ENCODE data around the gene DNER.
A peak's percentile ranks its signal among the peaks of the same experiment; 100 is the strongest.
"Not testable (repeated sequence)": the region's sequence is repeated elsewhere in the genome, so short reads cannot be mapped to it uniquely, and the experiment has no call there.

DNER gene

DNA sequence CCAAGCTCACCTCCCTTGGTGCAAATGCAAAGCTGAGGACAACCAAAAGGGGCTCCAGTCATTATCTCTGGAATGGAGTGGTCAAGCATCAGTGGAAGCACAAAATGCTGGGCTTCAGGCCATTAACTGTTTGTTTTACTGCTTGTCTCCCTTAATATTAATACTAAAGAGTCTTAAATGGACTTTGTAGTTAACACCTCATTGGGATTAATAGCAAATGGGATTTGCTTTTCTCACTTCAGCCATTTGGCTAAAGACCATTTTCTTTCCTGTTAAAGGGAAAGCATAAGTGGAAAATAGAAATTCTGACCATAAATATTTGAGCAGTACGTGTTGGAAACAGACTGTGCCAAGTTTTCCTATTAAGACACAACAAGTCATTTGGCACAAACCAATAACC, 154.4 kb downstream of the DNER start:
- no peak for DNase-seq

DNA sequence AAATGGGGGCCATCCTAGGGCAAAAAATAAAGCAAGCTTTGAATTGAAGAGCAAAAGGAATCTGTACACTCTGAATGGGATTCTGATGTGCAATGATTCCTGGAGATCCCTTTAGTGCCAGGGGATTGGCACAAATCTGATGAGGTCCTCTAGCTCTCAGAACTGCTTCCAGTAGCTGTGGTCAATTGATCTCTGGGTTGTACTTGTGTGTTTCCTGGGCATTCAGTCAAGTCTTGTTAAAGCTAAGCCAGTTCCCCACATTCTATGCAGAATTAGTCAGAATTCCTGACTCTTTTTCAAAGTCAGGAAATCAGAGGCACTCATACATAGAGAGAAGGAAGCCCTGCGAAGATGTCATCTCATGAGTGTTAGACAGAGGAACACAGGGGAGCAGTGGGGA, 161.3 kb downstream of the DNER start:
- DNase-seq: peak; percentile 18

DNA sequence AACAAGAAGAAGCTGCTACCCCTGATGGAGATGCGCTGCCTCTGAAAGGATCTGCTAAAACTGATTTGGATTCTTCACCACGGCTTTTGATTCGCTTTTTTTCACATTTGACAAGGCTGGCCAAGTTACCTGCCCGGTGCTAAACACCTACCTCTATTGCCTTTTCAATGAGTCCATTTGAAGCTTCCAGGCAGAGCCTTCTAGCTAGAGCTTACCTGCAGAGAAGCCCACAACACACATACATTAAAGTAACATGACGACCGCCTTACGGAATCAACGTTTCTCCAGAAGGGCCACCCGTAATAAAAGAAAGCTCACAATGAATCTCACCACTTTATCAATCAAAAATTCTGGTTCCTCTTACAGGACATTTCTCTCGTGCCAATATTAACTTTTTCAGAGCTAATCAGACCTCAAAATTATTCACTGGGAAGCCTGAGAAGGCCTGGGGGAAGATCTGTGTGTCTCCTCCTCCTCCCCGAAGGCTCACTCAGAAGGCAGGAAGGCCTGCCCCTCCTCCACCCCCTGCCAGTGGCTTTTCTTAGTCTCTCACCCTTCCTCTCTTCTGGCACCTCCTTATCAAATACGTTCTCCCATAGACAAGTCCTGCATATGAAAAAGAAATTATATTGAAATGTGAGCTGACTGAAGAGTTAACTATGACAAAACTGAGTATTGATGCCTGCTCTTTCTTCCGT, 171.0 kb downstream of the DNER start:
- no peak for DNase-seq

DNA sequence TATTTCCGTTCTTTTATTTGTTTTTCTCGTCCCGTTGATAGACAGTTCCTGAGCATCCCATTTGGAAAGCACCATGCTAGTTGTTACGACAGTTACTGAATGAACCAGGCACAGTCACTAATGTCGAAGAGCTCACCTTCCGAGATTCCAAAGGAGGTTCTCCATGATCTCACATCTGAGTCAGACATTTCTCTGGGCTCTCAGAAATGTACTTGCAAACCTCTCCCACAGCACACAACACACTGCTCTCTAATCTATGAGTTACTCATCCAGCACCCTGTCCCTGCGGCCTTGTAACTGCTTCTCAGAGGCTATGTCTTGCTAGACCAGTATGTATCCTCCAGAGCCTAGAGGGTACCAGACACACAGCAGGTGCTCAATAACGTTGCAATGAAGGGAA, 174.7 kb downstream of the DNER start:
- peak; percentile 50 for DNase-seq

DNA sequence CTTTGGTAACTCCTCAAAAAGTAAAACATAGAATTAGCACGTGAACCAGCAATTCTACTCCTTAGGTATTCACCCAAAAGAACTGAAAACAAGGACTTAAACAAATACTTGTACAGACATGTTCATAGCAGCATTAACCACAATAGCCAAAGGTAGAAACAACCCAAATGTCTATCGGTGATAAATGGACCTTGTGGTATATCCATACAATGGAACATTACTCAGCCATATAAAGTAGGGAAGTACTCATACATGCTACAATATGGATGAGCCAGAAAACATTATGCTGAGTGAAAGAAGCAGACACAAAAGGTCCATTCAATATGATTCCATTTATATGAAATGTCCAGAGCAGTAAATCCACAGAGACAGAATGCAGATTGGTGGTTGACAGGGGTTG, 182.8 kb downstream of the DNER start:
- DNase-seq: no peak

DNA sequence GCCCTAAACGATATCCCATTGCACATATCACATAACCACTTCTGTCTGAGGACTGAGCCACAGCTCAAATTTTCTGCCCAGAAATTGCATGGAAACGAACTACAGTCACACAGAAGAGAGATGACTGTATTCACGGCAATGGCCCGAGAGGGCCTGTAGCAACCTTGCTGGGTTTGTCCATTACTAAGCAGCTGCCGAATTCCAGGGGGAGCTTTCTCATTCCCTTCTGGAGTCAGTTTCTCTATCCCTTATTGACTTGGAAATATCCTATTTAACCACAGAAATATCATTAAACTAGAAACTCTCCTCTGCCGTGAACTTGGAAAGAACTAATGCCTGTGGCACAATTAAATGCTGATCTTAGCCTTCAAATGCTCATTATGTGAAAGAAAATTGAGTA, 183.9 kb downstream of the DNER start:
- DNase-seq: no peak

DNA sequence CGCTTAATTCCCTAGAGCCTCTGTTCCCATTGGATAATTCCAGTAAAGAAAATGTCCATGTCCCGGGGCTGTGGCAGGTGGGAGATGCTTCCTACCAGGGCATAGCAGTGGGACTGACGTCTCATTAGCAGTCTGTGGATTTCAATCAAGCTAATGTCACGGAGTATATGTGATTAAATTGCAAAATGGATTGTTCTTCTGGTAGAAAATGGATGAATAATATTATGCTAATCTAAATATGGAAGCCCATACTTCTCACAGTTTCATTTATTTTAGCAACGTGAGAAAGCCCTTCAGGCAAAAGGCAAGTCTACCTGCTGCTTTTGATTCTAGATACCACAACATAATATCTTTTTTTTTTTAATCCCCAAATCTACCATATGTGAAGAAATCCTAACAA, 185.5 kb downstream of the DNER start:
- DNase-seq: no peak

DNA sequence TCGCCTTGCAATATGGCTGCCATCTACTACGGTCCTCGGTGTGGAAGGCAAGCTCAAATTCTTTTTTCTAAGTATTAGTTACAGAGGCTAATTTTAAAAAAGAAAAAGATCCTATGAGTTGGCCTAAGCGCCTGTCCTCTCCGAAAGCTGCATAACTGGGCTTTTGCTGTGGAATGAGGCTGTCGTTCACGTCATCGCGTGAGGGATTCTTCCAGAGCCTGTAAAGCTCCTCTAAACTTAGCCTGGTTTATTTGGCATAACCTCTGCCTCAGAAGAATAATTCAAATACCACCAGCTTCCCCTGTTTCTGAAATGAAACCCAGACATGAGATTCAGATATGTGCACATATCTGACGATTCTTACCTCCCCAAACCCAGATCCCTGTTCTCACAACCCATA, 187.4 kb downstream of the DNER start:
- no peak for DNase-seq

DNA sequence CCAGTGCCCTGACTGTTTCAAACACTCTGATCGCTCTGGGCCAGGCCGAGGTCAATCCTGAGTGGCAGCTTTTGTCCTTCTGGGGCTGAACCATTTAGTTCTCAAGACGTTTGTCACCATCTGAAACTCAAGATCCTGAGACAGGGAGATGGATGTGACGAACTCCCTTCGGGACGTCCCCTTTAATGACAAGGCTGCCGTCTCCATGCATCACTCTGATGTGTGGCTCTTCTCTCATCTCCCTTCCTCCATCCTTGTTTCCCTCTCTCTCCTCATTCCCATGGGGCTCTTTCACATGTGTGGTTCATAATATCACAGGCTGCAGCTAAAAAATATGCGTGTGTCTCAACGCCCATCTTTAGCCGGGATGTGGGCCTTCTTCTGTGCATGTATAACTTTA, 189.6 kb downstream of the DNER start:
- DNase-seq: no peak

DNA sequence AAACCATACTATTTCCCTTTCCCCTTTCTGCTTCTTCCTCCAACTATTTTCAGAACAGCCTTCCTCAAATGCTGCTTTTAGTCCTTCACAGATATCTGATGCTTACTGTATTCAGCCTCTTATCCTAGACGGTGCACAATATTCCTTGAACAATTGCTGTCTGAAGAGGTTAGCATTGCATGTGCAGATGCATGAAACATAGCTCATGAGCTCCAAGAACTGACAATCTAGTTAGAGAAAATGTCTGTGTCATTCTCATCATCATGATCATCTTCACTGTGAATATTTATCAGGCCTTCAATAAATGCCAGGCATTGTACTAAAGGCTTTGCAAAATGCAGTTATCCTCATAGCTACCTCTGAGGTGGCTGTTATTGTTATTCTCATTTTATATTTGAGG, 190.7 kb downstream of the DNER start:
- DNase-seq: no peak

DNA sequence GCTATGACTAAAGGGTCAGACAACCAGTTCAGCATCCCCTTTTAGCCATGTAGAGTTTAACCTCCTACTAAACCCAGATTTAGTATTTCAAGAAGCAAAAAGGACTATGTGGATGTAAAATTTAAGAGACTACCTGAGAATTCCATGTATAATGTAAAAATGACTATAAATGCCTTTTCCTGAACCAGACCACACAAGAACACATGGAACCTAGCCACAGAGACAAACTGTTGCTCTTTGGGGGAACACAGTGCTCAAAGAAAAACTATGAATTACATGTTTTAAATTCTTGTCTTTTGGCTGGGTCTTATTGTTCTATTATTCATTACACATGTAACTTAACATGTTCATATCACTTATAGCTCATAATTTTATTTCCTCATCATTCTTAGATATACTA, 192.8 kb downstream of the DNER start:
- no peak for DNase-seq

DNA sequence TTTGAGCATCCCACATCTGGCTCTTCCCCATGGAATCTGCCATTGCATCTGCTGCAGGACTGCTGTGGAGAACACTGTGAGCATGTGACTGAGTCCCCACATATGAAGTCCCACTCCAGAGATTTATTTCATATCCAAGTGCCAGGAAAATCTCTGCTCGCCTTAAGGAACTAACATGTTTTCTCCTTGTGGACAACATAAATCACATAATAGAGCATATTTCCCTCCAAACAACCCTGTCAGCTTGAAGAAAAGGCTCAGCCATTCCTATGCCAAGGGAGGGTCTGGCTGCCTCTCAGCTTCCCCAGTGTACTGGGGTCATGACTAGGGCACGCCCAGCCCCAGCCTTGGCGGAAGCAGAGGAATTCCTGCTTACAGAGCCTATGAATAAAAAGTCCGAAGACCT, 193.7 kb downstream of the DNER start:
- no peak for DNase-seq

DNA sequence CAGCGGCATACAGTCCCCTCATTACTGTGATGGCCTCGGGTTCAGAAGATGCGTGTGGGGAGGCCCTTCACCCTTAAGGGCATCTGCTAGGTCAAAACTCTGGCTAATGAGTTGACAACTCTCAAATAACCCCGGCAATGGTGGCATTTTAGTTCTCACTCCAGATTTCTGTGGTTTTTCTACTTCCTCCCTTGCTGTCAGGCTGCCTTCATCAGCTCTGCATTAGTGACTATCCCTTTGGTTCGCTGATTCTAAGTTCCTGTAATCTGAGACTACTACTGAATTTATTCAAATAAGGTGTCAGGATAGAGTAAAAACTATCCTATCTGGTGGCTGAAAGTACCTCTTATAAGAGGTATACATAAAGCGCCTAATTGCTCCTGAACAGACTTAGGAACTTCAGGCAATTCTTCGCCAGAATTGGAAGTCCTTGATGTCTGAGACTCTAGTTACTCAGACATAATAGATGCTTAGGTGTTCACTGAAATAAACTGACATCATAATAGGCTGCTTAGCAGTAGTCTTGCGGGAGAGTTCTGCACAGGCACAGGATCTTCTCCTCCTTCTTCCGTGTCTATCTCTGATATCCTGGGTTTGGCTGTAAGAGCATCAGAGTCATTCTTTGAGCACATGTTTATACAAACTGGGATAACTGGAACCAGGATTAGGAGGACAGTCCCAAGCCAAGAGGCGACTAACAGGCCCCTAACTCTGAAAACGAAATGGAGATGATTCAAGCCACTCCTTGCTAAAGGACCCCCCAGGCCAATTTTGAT, 194.5 kb downstream of the DNER start:
- DNase-seq: no peak

DNA sequence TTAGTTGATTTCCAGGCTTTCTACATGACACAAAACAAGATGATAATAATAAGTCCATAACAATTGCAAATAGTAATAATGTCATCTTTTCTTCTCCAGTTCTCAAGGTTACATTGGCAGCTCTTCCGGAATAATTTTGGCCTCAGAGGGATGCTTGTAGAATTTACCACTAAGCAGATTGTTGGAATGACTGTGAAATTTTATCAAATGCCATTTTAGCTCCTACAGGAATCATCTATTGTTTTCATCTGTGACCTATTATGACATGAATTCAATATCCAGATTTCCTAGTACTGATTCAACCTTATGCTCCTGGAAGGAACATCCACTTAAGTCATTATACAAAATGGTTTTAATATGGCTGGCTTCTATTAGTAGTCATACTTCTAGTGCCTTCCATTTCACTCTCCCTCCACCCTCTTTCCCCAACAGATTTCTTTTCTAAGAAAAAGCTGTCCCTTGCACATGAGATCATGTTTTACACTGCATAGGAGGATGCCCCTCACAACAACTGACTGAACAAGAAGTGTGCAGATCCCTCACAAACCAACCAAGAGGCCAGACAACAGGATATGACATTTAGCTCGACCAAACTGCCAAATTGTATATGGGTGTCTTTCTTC, 200.0 kb downstream of the DNER start:
- no peak for DNase-seq

DNA sequence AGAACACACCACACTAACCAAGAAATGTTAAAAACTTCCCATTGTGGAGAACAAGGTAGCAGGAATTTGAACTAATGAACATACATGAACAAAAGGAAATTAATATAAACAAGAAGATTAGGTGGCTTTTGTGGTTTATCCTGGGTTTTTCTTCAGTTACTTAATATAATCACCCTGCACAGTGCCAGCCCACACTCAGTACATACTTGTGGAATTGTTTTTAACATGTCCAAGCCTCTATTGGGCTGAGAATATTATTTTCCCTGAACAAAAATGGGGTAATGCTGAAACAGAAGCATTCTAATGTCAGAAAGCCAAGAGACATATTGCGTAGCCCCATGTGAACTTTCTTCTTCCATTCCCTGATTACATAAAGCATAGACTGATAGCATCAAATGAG, 202.8 kb downstream of the DNER start:
- DNase-seq: no peak

DNA sequence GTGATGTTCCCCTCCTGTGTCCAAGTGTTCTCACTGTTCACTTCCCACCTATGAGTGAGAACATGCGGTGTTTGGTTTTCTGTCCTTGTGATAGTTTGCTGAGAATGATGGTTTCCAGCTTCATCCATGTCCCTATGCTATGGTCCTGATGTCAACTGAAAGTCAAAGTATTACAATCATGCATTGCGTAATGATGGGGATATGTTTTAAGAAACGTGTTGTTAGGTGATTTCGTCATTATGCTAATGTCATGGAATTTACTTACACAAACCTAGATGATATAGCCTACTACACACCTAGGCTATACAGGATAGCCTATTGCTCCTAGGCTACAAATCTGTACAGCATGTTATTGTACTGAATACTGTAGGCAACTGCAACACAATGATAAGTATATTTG, 207.7 kb downstream of the DNER start:
- not testable (repeated sequence) for DNase-seq

DNA sequence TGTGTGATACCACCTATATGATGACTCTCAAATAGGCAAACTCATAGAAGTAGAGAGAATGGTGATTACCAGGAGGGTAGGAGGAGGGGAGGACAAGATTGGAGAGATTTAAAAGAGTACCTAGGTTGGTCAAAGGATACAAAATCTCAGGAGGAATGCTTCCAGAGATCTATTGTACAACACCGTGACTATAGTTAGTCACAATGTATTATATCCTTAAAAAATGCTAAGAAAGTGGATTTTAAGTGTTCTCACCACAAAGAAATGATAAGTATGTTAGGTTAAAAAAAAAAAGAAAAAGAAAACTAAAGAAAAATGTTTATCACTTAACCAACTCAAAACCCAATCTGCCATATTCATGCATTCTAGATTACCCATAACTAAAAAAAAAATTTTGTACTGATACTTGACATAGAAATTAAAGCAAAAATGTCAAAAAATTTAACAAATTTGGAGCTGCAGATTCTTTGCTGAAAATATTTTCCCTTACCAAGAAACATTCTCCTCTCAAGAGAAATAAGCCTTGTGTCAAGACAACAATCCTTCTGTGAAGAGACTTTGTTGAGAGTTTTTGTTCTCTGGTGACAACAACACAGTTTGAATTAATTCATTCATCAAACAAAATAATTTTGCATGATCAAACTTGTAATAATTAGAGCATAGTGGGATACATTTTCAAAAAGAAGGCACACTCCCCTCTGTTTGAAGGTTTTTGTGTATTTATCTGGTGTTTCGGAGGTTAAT, 213.1 kb downstream of the DNER start:
- DNase-seq: peak; percentile 18

DNA sequence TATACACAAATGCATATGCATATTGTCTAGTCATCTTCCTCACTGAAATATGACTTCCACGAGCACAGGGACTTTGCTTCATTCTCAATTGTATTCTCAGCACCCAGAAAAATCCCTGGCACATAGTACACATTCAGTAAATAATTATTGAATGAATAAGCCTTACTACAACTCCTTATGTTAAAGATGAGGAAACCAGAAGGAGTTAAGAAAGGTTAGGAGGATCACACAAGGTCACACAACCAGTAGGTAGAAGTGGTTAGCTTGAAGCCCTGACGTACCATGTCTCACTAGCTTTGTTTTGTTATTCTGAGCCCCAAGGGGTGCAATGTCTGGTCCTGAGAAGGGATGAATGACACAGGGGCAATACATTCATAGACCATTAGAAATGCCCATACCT, 222.3 kb downstream of the DNER start:
- DNase-seq: peak; percentile 63

DNA sequence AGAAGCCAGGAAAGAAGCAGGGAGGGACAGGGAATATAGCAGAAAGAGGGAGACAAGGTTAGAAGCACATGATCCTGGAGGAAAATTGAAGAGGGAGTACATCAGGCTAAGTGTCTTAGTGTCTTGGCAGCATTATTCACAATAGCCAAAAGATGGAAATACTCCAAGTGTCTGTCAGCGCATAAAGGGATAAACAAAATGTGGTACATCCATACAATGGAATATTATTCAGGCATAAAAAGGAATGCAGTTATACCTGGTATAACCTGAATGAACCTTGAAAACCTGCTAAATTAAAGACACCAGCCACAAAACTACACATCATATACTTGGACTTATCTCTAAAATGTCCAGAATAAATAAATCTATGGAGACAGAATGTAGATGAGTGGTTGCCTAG, 224.2 kb downstream of the DNER start:
- DNase-seq: no peak

DNA sequence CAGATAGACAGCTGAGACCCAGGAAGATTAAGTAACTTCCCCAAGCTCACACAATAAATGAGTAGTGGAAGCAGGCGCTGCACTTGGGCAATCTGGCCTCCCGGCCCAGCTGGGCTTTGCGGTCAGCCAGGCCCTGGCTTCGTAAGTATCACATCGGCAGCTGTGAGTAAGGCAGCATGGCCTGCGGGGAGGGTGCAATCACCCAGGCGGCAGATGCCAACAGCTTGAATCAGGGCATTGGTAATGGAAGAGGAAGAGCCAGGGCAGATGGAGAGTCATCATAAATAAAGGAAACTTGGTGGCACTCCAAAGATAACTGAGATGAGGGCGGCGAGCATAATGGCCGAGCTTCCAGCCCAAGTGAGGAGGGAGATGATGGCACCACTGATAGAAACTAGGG, 225.3 kb downstream of the DNER start:
- DNase-seq: peak; percentile 81

DNA sequence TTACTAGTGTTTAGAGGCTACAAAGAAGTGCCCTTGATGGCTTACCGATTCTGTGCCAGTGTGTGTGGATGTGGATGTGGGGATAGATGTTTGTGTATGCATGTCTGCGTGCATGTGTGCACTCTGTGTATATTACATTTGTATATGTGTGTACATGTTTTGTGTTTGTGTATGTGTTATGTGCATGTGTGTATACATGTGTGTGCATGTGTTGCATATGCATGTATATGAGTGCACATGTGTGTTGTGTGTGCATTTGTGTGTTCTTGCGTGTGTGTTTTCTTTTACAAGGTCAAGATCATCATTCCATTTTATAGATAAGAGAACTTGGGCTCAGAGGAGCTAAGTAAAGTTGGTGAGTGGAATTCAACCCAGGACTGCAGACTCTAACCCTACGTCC, 226.1 kb downstream of the DNER start:
- DNase-seq: no peak

DNA sequence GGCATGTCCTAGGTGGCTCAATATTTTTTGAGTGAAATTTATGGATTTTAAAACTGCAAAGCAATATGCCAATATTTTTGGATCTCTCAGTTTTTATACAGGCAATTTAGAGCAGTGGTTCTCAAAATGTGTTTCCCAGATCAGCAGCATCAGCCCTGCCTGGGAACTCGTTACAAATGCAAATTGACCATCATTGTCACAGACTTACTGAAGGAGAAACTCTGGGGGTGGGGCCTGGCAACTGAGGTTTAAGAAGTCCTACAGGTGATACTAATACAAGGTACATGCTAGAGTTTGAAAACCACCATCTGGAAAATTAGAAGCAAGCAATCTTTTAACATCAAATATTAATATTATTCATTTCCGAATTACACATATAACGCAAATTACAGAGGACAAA, 227.7 kb downstream of the DNER start:
- DNase-seq: no peak

DNA sequence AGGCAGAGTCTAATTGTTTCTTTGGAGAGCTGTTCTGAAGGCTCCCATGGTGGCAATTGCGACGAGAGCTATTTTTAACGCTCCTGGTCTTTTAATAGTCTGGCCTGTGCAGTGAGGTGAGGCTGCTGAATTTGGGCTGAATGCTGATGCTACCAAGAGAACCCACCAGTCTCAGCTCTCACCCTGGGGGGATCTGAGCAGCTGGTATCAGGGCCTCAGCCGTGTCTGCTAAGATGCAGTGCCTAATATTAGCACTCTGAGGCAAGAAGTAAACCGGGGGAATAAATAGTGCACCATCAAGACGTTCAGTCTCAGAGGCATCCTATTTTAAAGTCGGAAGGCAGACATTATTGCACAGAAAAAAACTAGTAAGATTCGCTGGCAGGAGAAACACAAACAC, 228.5 kb downstream of the DNER start:
- DNase-seq: no peak

Measured in HCEC 1CT (cell line).